Astrocyte of the spinal cord (primary cell): ENCODE results near the gene KRT85.

Experiments
- DNase-seq: peaks from one replicate; pipeline ENCODE4 v3.0.0; 2011; ENCODE audit warnings: low read depth, low spot score
- H3K4me3 ChIP-seq: 2 replicates; pipeline ENCODE4 v1.5.1; 2011; ENCODE audit warnings: low read depth, mild to moderate bottlenecking, low read length, moderate library complexity
- in situ Hi-C: cut with HindIII; loops from 2 replicates; pipeline ENCODE4 v1.10.0; 2017; ENCODE audit warnings: low sequenced_read_pairs
- TF ChIP-seq, protein P1 (sequence below): IDR thresholded peaks from 2 replicates; pipeline ENCODE4 v1.5.1; 2012; ENCODE audit warnings: low read depth, mild to moderate bottlenecking, low read length, inconsistent platforms

The KRT85 gene

GRCh38 chr12:52370926-52371608 is 3.8 kb upstream of the KRT85 start:
- TF ChIP-seq, protein P1, sequence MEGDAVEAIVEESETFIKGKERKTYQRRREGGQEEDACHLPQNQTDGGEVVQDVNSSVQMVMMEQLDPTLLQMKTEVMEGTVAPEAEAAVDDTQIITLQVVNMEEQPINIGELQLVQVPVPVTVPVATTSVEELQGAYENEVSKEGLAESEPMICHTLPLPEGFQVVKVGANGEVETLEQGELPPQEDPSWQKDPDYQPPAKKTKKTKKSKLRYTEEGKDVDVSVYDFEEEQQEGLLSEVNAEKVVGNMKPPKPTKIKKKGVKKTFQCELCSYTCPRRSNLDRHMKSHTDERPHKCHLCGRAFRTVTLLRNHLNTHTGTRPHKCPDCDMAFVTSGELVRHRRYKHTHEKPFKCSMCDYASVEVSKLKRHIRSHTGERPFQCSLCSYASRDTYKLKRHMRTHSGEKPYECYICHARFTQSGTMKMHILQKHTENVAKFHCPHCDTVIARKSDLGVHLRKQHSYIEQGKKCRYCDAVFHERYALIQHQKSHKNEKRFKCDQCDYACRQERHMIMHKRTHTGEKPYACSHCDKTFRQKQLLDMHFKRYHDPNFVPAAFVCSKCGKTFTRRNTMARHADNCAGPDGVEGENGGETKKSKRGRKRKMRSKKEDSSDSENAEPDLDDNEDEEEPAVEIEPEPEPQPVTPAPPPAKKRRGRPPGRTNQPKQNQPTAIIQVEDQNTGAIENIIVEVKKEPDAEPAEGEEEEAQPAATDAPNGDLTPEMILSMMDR = no peak
- in situ Hi-C loops = no loop called here
- no peak for DNase-seq

GRCh38 chr12:52369809-52370208 is 2.5 kb upstream of the KRT85 start:
- in situ Hi-C loops = no loop called here

More at GRCh38 chr12:52370926-52371608, 3.8 kb upstream of the KRT85 start:
- H3K4me3 ChIP-seq = no peak overlapping the region

GRCh38 chr12:52369211-52369610 is 1.9 kb upstream of the KRT85 start:
- TF ChIP-seq, protein P1 = no peak

More at GRCh38 chr12:52369809-52370208, 2.5 kb upstream of the KRT85 start:
- no peak for DNase-seq
- H3K4me3 ChIP-seq = no peak overlapping the region
- TF ChIP-seq, protein P1 = no peak

GRCh38 chr12:52368508-52368907 is 1.2 kb upstream of the KRT85 start:
- TF ChIP-seq, protein P1 = no peak
- H3K4me3 ChIP-seq = no peak overlapping the region
- in situ Hi-C loops = no loop called here
- no peak for DNase-seq

More at GRCh38 chr12:52369211-52369610, 1.9 kb upstream of the KRT85 start:
- in situ Hi-C loops = no loop called here
- no peak overlapping the region for H3K4me3 ChIP-seq
- no peak for DNase-seq

GRCh38 chr12:52367876-52368275 is 595 bp upstream of the KRT85 start:
- no peak for DNase-seq
- no peak overlapping the region for H3K4me3 ChIP-seq
- TF ChIP-seq, protein P1 = no peak
- in situ Hi-C loops = no loop called here

DNA sequence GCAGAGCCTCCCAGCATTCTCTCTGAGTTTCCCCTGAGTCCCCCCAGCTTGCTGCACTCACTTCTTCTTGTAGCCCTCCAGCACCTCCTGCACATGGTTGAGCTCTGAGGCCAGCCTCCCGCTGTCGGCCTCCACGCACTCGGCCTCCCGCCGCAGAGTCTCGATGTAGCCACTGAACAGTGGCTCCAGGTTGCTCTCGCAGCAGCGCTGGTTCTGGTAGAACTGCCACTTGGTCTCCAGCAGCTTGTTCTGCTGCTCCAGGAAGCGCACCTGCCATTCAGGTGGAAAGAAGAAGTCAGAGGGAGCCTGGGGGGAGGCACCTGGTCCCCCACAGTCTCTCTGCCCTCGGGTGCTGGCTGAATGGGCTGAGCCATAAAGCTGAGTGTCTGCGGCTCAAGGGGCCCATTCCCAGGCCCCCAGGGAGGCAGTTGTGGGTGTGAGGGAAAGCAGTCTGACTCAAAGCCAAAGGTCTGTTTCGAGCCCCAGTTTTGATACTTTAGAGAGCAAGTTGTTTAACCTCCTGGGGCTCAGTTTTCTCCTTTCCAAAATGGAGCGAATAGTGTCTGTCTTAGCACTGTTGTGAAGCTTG is 2.3 kb downstream of the KRT85 start:
- TF ChIP-seq, protein P1 = no peak
- in situ Hi-C loops = no loop called here
- H3K4me3 ChIP-seq = no peak overlapping the region
- DNase-seq = no peak
